Sigmoid colon (tissue), 7 donors: ENCODE data around the gene JMJD1C. TPM values are rescaled to one million over a fixed set of nuclear protein-coding genes. Genes with fewer than 3 reads are reported as not detected.

Experiments used
- DNase-seq: peaks from one replicate; pipeline ENCODE4 v3.0.0-alpha.2; 2019
- H3K27ac ChIP-seq, 4 donors: fragments of 200-600 bp; sonication (generic); one replicate each; pipeline ENCODE4 v1.5.1; 2016 to 2019; ENCODE audit warnings: mild to moderate bottlenecking in 1 of 4
- H3K27me3 ChIP-seq, 3 donors: fragments of 200-600 bp; sonication (generic); one replicate each; pipeline ENCODE4 v1.5.1; 2019; ENCODE audit warnings: mild to moderate bottlenecking in 1 of 3
- H3K36me3 ChIP-seq, 4 donors: fragments of 200-600 bp; sonication (generic); one replicate each; pipeline ENCODE4 v1.5.1; 2016 to 2019
- H3K4me1 ChIP-seq, 4 donors: fragments of 200-600 bp; sonication (generic); one replicate each; pipeline ENCODE4 v1.5.1; 2017 to 2019
- H3K4me3 ChIP-seq, 4 donors: fragments of 200-600 bp; sonication (generic); one replicate each; pipeline ENCODE4 v1.5.1; 2017 to 2019; ENCODE audit warnings: mild to moderate bottlenecking in 2 of 4, moderate library complexity in 1 of 4
- H3K9me3 ChIP-seq, 4 donors: fragments of 200-600 bp in 3 of 4; sonication (generic) in 3 of 4; one replicate each; pipeline versions ENCODE4 v1.5.1 to v1.6.1; 2013 to 2019
- CTCF ChIP-seq, 4 experiments: fragments of 450-650 bp in 3 of 4; fragments of 200-600 bp in 1 of 4; IDR thresholded peaks; one replicate each; pipeline ENCODE4 v1.5.1; 2016 to 2019; ENCODE audit warnings: antibody characterized with exemption in 4 of 4, mild to moderate bottlenecking in 3 of 4, moderate library complexity in 2 of 4
- EP300 ChIP-seq, 4 donors: sonication (generic); formaldehyde crosslinking; IDR thresholded peaks; one replicate each; pipeline ENCODE4 v1.6.1; 2017; ENCODE audit warnings: antibody characterized with exemption in 4 of 4
- POLR2A ChIP-seq, 2 donors: fragments of 450-650 bp; IDR thresholded peaks; one replicate each; pipeline ENCODE4 v1.6.1; 2016; ENCODE audit warnings: antibody characterized with exemption in 2 of 2, mild to moderate bottlenecking in 2 of 2, moderate library complexity in 2 of 2
- POLR2AphosphoS5 ChIP-seq, 4 donors: sonication (generic); formaldehyde crosslinking; IDR thresholded peaks; one replicate each; pipeline ENCODE4 v1.6.1; 2017; ENCODE audit warnings: antibody characterized with exemption in 4 of 4
- whole genome bisulfite sequencing, 2 donors: extraction: QIAGEN DNeasy Blood & Tissue Kit; methylation state at CpG; one replicate each; pipeline ENCODE4 v1.1.7; 2013; 5-methylcytosine and 5-hydroxymethylcytosine counted together
- intact Hi-C: fragments of 100-400 bp; cut with DNase I; formaldehyde crosslinking; loops from one replicate; pipeline ENCODE4 v1.15.1; 2023
- polyA plus RNA-seq, 3 donors: library from polyadenylated mRNA; stranded (reverse); fragments of 200-250 nt; gene quantifications; one replicate each; pipeline ENCODE4 v1.2.3, GENCODE V29; 2013
- total RNA-seq, 4 donors: library from RNA; depleted of rRNA; stranded (reverse); fragments of >200 nt; gene quantifications; one replicate each; pipeline ENCODE4 v1.1.0, GENCODE V29; 2016
- donor health status: healthy with polysubstance abuse.
- donor health status: Bipolar disorder and iron deficiency.
- donor health status: healthy.

JMJD1C gene
- total and polyA plus RNA-seq, 7 donors = 13.2 to 134 (median 94.2) TPM

DNA sequence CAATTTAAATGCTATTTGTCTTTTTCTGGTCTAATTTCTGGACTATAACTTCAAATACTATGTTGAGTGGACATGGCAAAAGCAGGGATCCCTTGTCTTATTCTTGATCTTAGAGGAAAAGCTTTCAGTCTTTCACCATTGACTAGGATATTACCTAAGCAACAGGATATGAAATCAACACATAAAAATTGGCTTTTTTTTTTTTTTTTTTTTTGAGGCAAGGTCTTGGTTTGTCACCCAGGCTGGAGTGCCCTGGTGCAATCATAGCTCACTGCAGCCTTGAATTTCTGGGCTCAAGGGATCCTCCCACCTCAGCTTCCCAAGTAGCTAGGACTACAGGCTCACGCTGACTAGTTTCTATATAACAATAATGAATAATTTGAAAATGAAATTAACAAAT, 90.8 kb downstream of the JMJD1C start:
- H3K4me1 ChIP-seq = peaks cover 0 to 10% (median 0%) of the 10 kb centered on the region in 4 donors

GRCh38 chr10:63373176-63373575, 92.6 kb downstream of the JMJD1C start:
- TF ChIP-seq CTCF (IDR thresholded peaks at IDR 0.05) (no peak), EP300 (IDR thresholded peaks at IDR 0.05) (no peak), POLR2A (IDR thresholded peaks at IDR 0.05) (no peak), POLR2AphosphoS5 (IDR thresholded peaks at IDR 0.05) (no peak)
- Histone ChIP-seq H3K36me3 (no peaks in the 10 kb centered on the region), H3K9me3 (no peaks in the 10 kb centered on the region), H3K4me3 (no peak overlapping the region), H3K27me3 (no peaks in the 10 kb centered on the region), H3K27ac (no peak overlapping the region), H3K4me1 (peaks cover 0 to 10% (median 0%) of the 10 kb centered on the region in 4 donors)
- intact Hi-C loops = no loop called here
- 92 to 95% methylated on average over 3 of the region's 3 CpGs for whole genome bisulfite sequencing, 2 donors
- DNase-seq = no peak

More for the DNA sequence above, 90.8 kb downstream of the JMJD1C start:
- Histone ChIP-seq H3K27me3 (no peaks in the 10 kb centered on the region), H3K36me3 (peaks cover 0 to 7% (median 0%) of the 10 kb centered on the region in 4 donors), H3K27ac (no peak overlapping the region), H3K9me3 (no peaks in the 10 kb centered on the region), H3K4me3 (no peak overlapping the region)
- WGBS, 2 donors = 96 to 98% methylated on average over 1 of the region's 1 CpG
- no peak for DNase-seq
- intact Hi-C loops = no loop called here
- TF ChIP-seq POLR2A (IDR thresholded peaks at IDR 0.05) (no peak), EP300 (IDR thresholded peaks at IDR 0.05) (no peak), POLR2AphosphoS5 (IDR thresholded peaks at IDR 0.05) (no peak)

DNA sequence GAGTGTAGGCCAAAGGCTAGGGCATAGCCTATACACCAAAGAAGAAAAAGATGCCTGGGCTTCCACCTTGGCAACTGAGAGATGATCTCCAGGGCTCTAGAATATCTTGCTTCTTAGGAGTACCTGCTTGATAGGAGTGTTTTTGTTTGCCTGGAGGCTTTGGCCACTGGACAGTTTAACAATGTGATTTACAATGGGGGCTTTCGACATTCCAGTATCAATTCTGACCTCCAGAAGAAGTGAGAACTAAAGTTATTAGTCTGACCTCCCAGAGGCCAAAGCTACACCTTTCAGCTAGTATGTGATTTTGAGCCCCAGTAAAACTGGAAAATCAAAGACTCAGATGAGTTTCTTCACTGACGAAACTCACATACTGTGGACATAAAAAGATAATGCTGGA, 96.1 kb downstream of the JMJD1C start:
- intact Hi-C loops = no loop called here
- DNase-seq = no peak
- Histone ChIP-seq H3K36me3 (no peaks in the 10 kb centered on the region), H3K9me3 (no peaks in the 10 kb centered on the region), H3K27me3 (no peaks in the 10 kb centered on the region), H3K4me3 (no peak overlapping the region), H3K27ac (no peak overlapping the region), H3K4me1 (peaks cover 0 to 10% (median 3%) of the 10 kb centered on the region in 4 donors)
- WGBS, 2 donors = 95% methylated on average over 2 of the region's 2 CpGs
- TF ChIP-seq POLR2A (IDR thresholded peaks at IDR 0.05) = no peak
- TF ChIP-seq CTCF (IDR thresholded peaks at IDR 0.05) = no peak
- no peak for TF ChIP-seq EP300 (IDR thresholded peaks at IDR 0.05)
- TF ChIP-seq POLR2AphosphoS5 (IDR thresholded peaks at IDR 0.05) = no peak

DNA sequence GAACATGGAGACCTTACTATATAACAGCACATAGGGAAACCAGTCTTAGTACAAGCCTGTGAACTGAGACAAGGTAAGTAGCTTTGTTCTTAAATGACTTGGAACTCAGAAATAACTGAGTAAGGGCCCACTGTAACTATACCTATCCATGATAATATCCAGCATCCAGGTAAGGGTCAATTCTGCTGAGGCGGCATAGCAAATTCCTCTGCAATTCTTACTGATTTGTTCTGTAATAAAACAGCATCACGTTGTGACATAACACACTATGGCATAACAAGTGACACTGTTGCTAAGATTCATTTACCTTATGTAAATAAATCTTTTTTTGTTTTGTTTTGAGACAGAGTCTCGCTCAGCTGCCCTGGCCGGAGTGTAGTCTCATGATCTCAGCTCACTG, 97.4 kb downstream of the JMJD1C start:
- Histone ChIP-seq H3K4me1 (peaks cover 0 to 6% (median 1%) of the 10 kb centered on the region in 4 donors), H3K9me3 (no peaks in the 10 kb centered on the region), H3K27me3 (no peaks in the 10 kb centered on the region), H3K36me3 (no peaks in the 10 kb centered on the region), H3K4me3 (no peak overlapping the region), H3K27ac (no peak overlapping the region)
- intact Hi-C loops = no loop called here
- DNase-seq = no peak
- TF ChIP-seq POLR2AphosphoS5 (IDR thresholded peaks at IDR 0.05) (no peak), CTCF (IDR thresholded peaks at IDR 0.05) (no peak), POLR2A (IDR thresholded peaks at IDR 0.05) (no peak), EP300 (IDR thresholded peaks at IDR 0.05) (no peak)
- WGBS, 2 donors = 84 to 94% methylated on average over 4 of the region's 4 CpGs

DNA sequence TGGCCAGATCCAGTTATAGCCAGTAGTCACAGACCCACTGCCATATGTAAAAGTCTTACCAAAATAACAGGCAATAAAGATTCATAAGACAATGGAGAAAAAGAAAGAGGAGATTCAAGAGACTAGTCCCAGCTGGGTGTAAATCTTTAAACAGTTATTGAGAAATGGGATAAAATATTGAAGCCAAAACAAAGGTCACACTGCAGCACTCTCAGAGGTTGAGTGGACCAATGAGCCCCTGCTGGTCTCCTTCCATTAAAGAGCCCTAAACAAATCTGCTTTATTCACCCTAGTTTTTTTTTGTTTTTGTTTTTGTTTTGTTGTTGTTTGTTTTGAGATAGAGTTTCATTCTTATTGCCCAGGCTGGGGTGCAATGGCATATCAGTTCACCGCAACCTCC, 98.8 kb downstream of the JMJD1C start:
- H3K27ac ChIP-seq = no peak overlapping the region
- no peaks in the 10 kb centered on the region for H3K27me3 ChIP-seq
- WGBS, 2 donors = 95 to 100% methylated on average over 1 of the region's 1 CpG
- H3K9me3 ChIP-seq = no peaks in the 10 kb centered on the region
- H3K4me1 ChIP-seq = peaks cover 0 to 6% (median 0%) of the 10 kb centered on the region in 4 donors
- intact Hi-C loops = no loop called here
- no peaks in the 10 kb centered on the region for H3K36me3 ChIP-seq
- no peak for TF ChIP-seq POLR2AphosphoS5 (IDR thresholded peaks at IDR 0.05)
- TF ChIP-seq EP300 (IDR thresholded peaks at IDR 0.05) = no peak
- TF ChIP-seq POLR2A (IDR thresholded peaks at IDR 0.05) = no peak
- no peak for TF ChIP-seq CTCF (IDR thresholded peaks at IDR 0.05)
- DNase-seq = no peak
- no peak overlapping the region for H3K4me3 ChIP-seq
